ENCODE data around the gene ETV5. TPM values are rescaled to one million over a fixed set of nuclear protein-coding genes. Genes with fewer than 3 reads are reported as not detected.

The ETV5 gene
- total RNA-seq, 1 donor from 2014 or later = 10.5 TPM

DNA sequence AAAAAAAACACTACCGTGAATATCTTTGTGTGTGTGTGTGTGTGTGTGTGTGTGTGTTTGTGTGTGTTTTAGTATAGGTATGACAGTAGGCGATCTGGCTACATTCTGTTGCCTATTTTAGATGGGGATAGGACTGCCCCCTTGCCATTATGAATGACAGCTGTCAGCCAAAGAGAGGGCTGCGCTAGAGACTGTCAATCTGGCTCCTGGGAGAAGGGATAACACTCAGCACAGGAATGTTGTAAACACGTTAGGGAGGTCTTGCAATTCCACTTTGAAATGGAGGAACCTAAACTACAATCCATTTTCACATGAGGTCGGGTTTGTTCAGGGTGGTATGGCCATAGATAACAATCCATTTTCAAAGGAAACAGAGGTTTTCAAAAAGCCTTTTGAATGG, 14.1 kb upstream of the ETV5 start:
- DNase-seq (ENCODE audit: low read depth) = no peak

DNA sequence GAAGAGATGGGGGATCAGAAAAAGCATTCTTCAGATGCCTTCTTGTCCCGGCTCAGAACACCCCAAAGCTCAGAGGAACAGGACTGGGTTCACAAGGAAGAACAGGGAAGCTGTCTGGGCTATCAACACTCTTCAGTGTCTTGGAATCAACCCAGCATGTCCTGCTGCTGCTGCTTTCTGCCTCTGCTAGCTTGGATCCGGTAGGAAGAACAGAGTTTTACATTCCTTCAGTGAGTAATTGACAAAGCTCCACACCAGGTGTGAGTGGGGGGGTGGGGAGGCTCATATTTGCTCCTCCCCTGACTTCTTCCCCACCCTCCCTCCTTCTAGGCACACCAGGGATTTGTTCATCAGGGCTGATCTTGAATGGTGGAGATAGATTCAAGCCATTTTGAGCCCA, 13.1 kb upstream of the ETV5 start:
- no peak for DNase-seq (ENCODE audit: low read depth)

GRCh38 chr3:186121278-186121677, 12.4 kb upstream of the ETV5 start:
- no peak for DNase-seq (ENCODE audit: low read depth)

DNA sequence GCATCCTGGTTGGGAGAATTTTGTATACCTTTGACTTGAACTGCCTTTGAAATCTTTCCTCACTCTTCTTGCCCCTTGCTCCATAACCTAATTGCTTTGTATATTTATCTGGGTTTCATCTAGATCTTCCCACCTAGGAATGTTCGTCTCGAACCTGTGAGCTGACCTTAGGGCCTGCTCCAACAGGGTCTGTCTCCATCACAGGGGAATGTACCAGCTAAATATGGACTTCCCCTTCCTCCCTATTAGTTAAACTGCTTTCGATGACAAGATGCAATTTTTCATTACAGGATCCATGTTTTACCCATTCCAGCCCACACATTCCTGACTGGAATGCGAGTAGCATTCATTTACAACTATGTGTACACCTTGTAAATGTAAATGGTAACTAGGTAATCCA, 10.6 kb upstream of the ETV5 start:
- DNase-seq (ENCODE audit: low read depth) = no peak

GRCh38 chr3:186118692-186119091, 9.8 kb upstream of the ETV5 start:
- no peak for DNase-seq (ENCODE audit: low read depth)

- DNase-seq (ENCODE audit: low read depth) = no peak
These were observed 8.7 kb upstream of the ETV5 start for GRCh38 chr3:186117521-186118134.

- no peak for DNase-seq (ENCODE audit: low read depth)
These were observed 6.5 kb upstream of the ETV5 start for GRCh38 chr3:186115239-186115996.

DNA sequence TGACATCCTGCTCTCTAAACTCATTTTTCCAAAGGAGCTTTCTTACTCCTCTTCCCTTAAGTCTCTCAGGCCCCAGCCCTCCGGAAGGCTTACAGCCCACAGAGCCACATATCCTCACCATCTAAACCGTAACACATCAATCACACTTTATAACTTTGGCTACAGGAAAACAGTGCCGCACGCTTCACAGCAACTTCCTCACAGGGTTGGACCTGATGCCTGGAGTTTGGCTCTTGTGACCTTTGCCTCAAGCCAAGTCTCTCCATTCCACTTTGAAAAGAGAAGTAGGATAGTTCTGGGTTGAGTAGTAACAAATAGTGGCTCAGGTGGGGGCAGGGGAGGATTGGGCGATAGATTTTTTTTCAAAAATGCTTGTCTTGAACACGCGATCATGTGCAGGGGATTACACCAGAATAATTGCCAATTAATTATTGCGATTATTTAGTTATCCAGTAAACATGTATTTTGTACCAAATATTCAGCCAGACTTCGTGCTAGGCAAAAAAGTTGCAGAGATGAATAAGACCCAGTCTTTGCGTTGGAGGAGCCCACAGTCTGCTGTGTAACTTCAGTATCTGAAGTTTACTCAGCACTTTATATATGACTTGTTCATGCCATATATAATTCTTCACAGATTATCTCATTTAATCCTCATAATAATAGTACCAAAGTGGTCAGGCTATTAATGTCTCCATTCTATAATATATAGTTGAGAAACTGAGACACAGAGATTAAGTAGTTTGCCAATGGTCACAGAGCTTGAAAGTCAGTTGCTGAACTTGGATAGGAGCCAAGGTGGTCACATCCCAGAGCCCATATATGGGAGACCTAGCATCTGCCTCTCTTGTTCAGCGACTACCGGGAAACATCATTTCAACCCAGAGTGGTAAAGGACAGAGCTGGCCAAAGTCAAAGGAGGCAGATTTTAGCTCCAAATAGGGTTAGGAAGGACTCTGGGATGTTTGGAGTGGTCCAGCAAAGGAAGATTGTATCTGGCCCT, 2.4 kb upstream of the ETV5 start:
- no peak for DNase-seq (ENCODE audit: low read depth)

- DNase-seq (ENCODE audit: low read depth) = peak; percentile 53
These were observed 1.3 kb upstream of the ETV5 start for GRCh38 chr3:186109897-186110803.

DNA sequence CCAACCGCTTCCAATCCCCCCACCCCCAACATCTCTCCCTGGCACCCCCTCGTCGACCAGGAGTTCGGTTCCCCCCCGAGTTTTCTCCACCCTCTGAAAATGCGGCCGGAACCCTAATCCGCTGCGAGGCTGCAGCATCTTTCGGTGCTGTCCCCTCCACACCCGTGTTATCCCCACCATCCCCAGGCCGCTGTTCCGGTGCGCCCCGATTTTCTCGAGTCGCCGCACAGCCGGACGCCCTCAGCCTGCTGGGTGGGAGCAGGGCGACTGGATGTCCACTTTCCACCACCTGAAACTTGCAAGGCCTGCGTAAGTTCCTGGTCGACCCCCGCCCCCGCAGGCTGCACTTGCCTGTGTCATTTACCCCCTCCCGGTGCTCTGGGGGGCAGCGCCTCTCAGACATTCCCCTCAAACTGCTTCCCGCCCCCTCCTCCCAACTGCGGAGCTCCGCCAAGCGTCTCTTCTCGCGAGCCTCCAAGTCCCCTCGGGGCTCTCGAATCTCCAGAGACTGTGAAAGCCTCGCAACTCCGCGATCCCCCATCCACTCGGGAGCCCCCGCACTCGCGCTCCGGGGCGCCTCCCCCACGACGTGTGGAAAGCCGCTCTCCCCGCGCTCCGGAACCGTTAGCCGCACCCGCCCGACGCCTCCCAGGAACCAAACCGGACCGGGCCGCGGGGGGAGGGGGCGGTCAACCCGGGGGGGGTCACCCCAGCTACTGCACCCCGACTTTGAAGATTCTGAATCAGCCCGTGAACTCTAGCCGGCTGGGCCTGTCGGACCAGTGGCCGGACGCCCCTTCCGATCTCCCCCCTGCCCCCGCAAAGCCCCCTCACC, 566 bp downstream of the ETV5 start:
- DNase-seq (ENCODE audit: low read depth) = no peak

DNA sequence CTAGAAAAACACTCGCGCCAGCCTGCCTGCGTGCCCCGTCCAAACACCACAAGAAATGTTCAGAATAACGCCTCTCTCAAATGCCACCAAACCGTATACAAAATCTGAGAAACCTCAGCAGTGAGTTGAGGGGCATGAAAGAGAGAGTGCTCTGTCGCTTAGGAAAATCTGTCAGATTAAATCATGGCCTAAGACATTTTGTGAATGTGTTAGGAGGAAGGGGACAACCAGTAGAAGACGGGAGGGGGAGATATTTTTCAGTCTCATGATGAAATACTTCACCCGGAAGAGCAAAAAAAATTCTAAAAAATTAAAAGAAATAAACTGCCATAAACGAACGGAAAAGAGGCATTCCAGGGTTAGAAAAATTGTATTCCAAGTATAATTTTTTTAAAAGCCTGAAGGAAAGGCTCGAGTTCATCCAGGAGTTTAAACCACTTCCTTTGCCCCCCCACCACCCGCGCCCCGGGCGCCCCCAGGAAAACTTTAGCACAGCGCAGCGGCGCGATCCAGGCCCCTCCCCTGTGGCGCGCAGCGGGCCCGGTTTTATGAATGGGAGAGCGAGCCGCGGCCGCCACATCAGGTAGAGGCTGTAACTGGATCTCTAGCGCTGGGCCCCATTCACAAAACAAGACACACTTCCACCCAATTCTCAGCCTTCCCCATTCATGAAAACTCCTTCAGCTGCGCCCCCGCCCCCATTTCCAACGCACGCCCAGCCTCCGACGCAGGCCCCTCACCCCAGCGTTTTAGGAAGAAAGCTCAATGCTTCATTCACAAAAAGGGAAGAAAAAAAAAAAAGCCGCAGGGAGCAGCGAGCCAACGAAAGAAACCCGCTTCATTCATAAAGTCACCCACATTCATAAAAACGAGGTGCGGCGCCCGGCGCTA, 1.4 kb downstream of the ETV5 start:
- no peak for DNase-seq (ENCODE audit: low read depth)

- DNase-seq (ENCODE audit: low read depth) = no peak
These were observed 3.3 kb downstream of the ETV5 start for GRCh38 chr3:186105543-186105942.

GRCh38 chr3:186102687-186103086, 6.2 kb downstream of the ETV5 start:
- DNase-seq (ENCODE audit: low read depth) = no peak

DNA sequence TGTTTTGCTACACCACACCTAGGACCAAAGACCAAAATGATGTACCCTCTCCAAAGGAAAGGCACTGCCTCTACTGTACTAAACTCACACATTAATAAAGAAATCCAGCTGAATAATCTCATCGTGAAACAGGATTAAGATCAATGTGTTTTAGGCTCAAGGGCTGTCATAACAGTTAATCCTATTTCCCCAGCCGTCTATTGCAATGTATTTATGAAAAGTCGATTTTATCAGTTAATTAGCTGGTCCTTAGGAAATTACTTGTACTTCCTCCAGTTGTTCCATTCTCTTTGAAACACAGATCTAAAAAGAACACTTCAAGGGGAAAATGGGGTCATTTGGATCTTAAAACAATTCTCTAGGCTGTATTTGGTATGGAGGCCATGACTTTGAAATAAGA, 8.5 kb downstream of the ETV5 start:
- no peak for DNase-seq (ENCODE audit: low read depth)

DNA sequence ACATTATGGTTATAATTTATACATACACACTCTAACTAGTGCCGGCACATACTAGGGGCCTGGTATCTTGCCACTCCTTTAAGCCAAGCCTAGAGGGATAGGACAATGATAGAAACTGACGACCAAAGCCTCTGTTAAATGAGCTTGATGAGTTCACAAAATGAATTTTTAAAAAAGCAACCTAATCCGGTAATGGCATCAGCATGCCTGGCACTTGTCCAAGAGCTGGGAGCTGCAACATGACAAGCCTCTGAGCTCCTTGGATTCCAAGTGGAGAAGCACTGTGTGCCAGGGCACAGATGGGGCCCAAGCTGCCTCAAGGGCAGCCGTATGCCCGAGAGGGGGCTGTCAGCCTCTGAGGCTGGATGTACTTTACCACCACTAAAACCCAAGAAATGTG, 9.7 kb downstream of the ETV5 start:
- peak; percentile 65 for DNase-seq (ENCODE audit: low read depth)

GRCh38 chr3:186098740-186099139, 10.1 kb downstream of the ETV5 start:
- no peak for DNase-seq (ENCODE audit: low read depth)

DNA sequence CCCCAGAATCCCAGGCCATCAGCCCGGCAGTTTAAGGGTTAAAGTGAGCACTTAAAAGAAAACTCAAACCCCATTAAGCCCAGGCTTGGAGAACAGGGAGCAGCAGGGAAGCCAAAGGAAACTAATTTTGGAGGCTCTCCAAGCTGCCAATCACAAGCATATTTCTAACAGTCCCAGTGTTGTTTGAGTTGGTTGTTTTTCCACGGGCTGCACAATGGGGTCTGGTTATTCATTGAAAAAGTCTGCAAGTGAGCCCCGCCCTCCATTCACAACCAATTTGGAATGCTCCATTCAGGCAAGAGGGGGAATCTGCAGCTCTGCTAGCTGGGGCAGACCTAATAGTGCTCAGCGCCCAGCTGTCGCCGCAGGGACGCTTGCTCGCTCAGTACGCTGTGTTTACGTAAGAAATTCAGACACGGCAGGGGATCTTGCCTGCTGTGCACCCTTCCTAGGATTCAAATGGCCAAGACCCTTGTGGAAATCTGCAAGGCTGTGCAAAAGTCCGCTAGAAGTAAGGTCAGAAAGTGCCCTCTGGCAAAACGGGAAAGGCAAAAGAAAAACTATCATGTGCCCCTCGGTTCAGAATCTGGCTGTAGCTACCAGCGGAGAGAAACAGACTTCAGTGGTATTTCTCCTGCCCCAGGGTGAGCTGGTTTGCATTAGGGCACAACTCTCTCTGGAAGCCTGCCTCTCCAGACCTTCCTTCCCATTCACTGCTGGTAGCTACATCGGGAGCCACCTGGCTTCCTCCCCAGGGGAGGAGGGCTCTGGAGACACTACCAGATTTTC, 11.0 kb downstream of the ETV5 start:
- peak; percentile 97 for DNase-seq (ENCODE audit: low read depth)

DNA sequence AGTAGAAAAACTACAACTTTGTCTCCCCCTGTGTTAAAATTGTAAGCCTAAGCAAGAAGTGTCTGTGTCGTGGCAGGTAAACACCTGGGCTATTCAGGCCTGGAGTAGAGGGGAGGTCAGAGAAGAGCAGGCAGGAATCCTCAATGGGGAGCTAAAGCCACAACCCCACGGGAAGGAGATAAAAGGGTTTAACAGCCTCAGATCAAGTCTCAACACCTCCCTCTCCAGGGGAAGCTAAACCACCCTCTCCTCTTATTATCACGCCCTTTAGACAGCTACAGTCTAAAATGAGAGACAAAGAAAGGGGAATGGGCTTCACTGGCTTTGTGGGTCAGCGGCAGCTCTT, 11.6 kb downstream of the ETV5 start:
- no peak for DNase-seq (ENCODE audit: low read depth)

- DNase-seq (ENCODE audit: low read depth) = no peak
These were observed 12.6 kb downstream of the ETV5 start for GRCh38 chr3:186096290-186096689.
